Measurements from ENCODE around the gene FOXI1. TPM values are rescaled to one million over a fixed set of nuclear protein-coding genes. Genes with fewer than 3 reads are reported as not detected.

Gene FOXI1
- total RNA-seq, 4 donors from 2014 or later: not detected

- intact Hi-C loops (cut with DNase I): loop anchor here (5.0 kb wide), 1 partner anchor 318 kb away; no protein-coding TSS in a partner anchor
- Histone ChIP-seq H3K27me3 (no peaks in the 10 kb centered on the region), H3K27ac (replicated peaks in 1 of 4) (no peak overlapping the region), H3K36me3 (no peaks in the 10 kb centered on the region), H3K4me1 (peaks cover 0 to 8% (median 3%) of the 10 kb centered on the region in 4 donors), H3K4me3 (no peak overlapping the region), H3K9me3 (no peaks in the 10 kb centered on the region)
- WGBS: 89% methylated on average over 26 of the region's 26 CpGs
- no peak for TF ChIP-seq POLR2A (IDR thresholded peaks at IDR 0.05; ENCODE audit: low read depth)
- TF ChIP-seq EP300 (IDR thresholded peaks at IDR 0.05): no peak
- TF ChIP-seq, protein P1, sequence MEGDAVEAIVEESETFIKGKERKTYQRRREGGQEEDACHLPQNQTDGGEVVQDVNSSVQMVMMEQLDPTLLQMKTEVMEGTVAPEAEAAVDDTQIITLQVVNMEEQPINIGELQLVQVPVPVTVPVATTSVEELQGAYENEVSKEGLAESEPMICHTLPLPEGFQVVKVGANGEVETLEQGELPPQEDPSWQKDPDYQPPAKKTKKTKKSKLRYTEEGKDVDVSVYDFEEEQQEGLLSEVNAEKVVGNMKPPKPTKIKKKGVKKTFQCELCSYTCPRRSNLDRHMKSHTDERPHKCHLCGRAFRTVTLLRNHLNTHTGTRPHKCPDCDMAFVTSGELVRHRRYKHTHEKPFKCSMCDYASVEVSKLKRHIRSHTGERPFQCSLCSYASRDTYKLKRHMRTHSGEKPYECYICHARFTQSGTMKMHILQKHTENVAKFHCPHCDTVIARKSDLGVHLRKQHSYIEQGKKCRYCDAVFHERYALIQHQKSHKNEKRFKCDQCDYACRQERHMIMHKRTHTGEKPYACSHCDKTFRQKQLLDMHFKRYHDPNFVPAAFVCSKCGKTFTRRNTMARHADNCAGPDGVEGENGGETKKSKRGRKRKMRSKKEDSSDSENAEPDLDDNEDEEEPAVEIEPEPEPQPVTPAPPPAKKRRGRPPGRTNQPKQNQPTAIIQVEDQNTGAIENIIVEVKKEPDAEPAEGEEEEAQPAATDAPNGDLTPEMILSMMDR (IDR thresholded peaks at IDR 0.05): no peak
- TF ChIP-seq POLR2AphosphoS5 (IDR thresholded peaks at IDR 0.05): no peak
- DNase-seq (ENCODE audit: extremely low spot score): no peak
Measured at GRCh38 chr5:170104710-170105109, 987 bp upstream of the FOXI1 start.

DNA sequence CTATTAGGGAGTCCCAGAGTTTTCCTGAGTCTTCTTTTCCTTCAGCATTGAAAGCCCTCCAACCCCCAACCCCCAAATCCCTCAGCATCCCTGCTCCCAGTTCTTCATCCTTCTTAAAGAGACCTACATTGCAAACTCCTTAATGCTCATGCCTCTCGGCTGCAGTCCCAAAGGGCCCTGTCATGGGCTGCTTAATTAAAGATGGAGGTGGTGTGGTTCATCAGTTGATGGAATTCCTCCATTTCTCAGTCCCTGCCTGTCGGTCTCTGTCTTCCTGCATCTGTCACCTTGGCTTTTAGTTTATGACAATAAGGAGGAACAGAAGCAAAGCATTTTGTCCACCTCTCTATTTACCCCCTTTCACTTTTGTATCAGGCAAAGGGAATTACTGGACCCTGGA is 2.0 kb downstream of the FOXI1 start:
- DNase-seq (ENCODE audit: extremely low spot score): no peak
- H3K36me3 ChIP-seq: no peaks in the 10 kb centered on the region
- intact Hi-C loops (cut with DNase I): no loop called here
- H3K4me3 ChIP-seq: no peak overlapping the region
- TF ChIP-seq, protein P1 (IDR thresholded peaks at IDR 0.05): no peak
- TF ChIP-seq POLR2AphosphoS5 (IDR thresholded peaks at IDR 0.05): no peak
- no peak for TF ChIP-seq EP300 (IDR thresholded peaks at IDR 0.05)
- no peak for TF ChIP-seq POLR2A (IDR thresholded peaks at IDR 0.05; ENCODE audit: low read depth)
- WGBS: 85% methylated on average over 2 of the region's 2 CpGs
- H3K27me3 ChIP-seq: no peaks in the 10 kb centered on the region
- no peaks in the 10 kb centered on the region for H3K4me1 ChIP-seq
- H3K9me3 ChIP-seq: no peaks in the 10 kb centered on the region
- no peak overlapping the region for H3K27ac ChIP-seq (replicated peaks in 1 of 4)

DNA sequence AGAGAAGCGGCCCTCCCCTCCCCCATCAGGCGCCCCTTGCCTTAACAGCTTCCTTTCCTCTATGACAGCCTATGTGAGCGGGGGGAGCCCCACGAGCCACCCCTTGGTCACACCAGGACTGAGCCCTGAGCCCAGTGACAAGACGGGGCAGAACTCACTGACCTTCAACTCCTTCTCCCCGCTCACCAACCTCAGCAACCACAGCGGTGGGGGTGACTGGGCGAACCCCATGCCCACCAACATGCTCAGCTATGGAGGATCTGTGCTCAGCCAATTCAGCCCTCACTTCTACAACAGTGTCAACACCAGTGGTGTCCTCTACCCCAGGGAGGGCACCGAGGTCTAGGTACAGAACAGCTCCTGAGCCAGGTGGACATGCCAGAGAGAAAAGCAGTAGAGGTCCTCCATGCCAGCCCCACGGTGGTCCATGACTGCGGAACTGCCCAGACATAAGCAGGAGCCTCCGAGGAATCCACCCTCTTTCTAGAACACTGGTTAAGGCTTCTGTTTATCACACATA is 2.6 kb downstream of the FOXI1 start:
- no peaks in the 10 kb centered on the region for H3K36me3 ChIP-seq
- no peak overlapping the region for H3K4me3 ChIP-seq
- no peaks in the 10 kb centered on the region for H3K4me1 ChIP-seq
- H3K27me3 ChIP-seq: no peaks in the 10 kb centered on the region
- H3K27ac ChIP-seq (replicated peaks in 1 of 4): no peak overlapping the region
- no peaks in the 10 kb centered on the region for H3K9me3 ChIP-seq
- TF ChIP-seq, protein P1 (IDR thresholded peaks at IDR 0.05): no peak
- TF ChIP-seq POLR2A (IDR thresholded peaks at IDR 0.05; ENCODE audit: low read depth) (no peak), POLR2AphosphoS5 (IDR thresholded peaks at IDR 0.05) (no peak), EP300 (IDR thresholded peaks at IDR 0.05) (no peak)
- no peak for DNase-seq (ENCODE audit: extremely low spot score)
- 96% methylated on average over 10 of the region's 12 CpGs for WGBS
- intact Hi-C loops (cut with DNase I): no loop called here

GRCh38 chr5:170109059-170110031 is 3.6 kb downstream of the FOXI1 start:
- H3K27me3 ChIP-seq: no peaks in the 10 kb centered on the region
- H3K27ac ChIP-seq (replicated peaks in 1 of 4): no peak overlapping the region
- H3K9me3 ChIP-seq: no peaks in the 10 kb centered on the region
- TF ChIP-seq POLR2AphosphoS5 (IDR thresholded peaks at IDR 0.05) (no peak), POLR2A (IDR thresholded peaks at IDR 0.05; ENCODE audit: low read depth) (no peak), EP300 (IDR thresholded peaks at IDR 0.05) (no peak)
- TF ChIP-seq, protein P1 (IDR thresholded peaks at IDR 0.05): no peak
- WGBS: 82% methylated on average over 7 of the region's 7 CpGs
- no peaks in the 10 kb centered on the region for H3K4me1 ChIP-seq
- H3K4me3 ChIP-seq: no peak overlapping the region
- no peak for DNase-seq (ENCODE audit: extremely low spot score)
- intact Hi-C loops (cut with DNase I): no loop called here
- no peaks in the 10 kb centered on the region for H3K36me3 ChIP-seq
